HEK293 (cell line): ENCODE data around the gene CLIC5.

ENCODE experiments used
- CTCF ChIA-PET: fragments of 350-600 bp; formaldehyde crosslinking; extraction: SDS; loops from one replicate; lab custom pipeline; 2021; ENCODE audit warnings: antibody characterized with exemption; lab: Yijun Ruan, JAX
- POLR2A ChIA-PET: fragments of 300-600 bp; formaldehyde crosslinking; extraction: SDS; loops from one replicate; lab custom pipeline; 2020; ENCODE audit warnings: antibody characterized with exemption, inconsistent platforms; lab: Yijun Ruan, JAX
- H3K27ac ChIP-seq: fragments of 200-500 bp; sonication (Bioruptor generic); 2 replicates; pipeline ENCODE4 v1.5.1; 2014; ENCODE audit warnings: low read depth, low read length, control low read depth, inconsistent platforms; ENCODE audit errors: extremely low read depth
- H3K36me3 ChIP-seq, 2 experiments: fragments of 200-500 bp in 1 of 2; sonication (Bioruptor generic) in 1 of 2; 1 replicate in 1 of 2; 2 replicates in 1 of 2; pipeline ENCODE4 v1.5.1; 2014 to 2017; ENCODE audit warnings: inconsistent platforms in 2 of 2, low read length in 2 of 2; ENCODE audit not compliant: control insufficient read depth in 2 of 2, insufficient read depth in 1 of 2
- H3K4me1 ChIP-seq: fragments of 200-500 bp; sonication (Bioruptor generic); 2 replicates; pipeline ENCODE4 v1.5.1; 2014; ENCODE audit warnings: mild to moderate bottlenecking, low read length, inconsistent platforms; ENCODE audit not compliant: control insufficient read depth, insufficient read depth
- H3K4me3 ChIP-seq: 2 replicates; pipeline ENCODE4 v1.5.1; 2011; ENCODE audit warnings: low read depth, mild to moderate bottlenecking, control low read depth, low read length, moderate library complexity
- H3K9me3 ChIP-seq: fragments of 200-500 bp; sonication (Bioruptor generic); 2 replicates; pipeline ENCODE4 v1.5.1; 2014; ENCODE audit warnings: low read depth, low read length, inconsistent platforms; ENCODE audit not compliant: control insufficient read depth, insufficient read depth
- KLF1 ChIP-seq: fragments of 450-650 bp; formaldehyde crosslinking; IDR thresholded peaks from 2 replicates; pipeline ENCODE4 v1.5.1; 2016; ENCODE audit warnings: missing biosample characterization, missing genetic modification characterization
- MZF1 ChIP-seq: fragments of 450-650 bp; formaldehyde crosslinking; IDR thresholded peaks from 2 replicates; pipeline ENCODE4 v1.5.1; 2017; ENCODE audit warnings: missing biosample characterization, missing genetic modification characterization, borderline replicate concordance
- SCRT2 ChIP-seq: fragments of 450-650 bp; formaldehyde crosslinking; IDR thresholded peaks from 2 replicates; pipeline ENCODE4 v1.5.1; 2016; ENCODE audit warnings: missing biosample characterization, missing genetic modification characterization
- SETDB1 ChIP-seq: IDR thresholded peaks from one replicate; pipeline ENCODE4 v1.6.1; 2017; ENCODE audit warnings: mild to moderate bottlenecking, low read length, moderate library complexity, mixed read lengths; ENCODE audit not compliant: insufficient read length
- TRIM28 ChIP-seq: IDR thresholded peaks from 2 replicates; pipeline ENCODE4 v1.6.1; 2011; ENCODE audit warnings: low read length, control low read depth, borderline replicate concordance
- ZNF10 ChIP-seq: fragments of 450-650 bp; formaldehyde crosslinking; IDR thresholded peaks from 2 replicates; pipeline ENCODE4 v1.5.1; 2017; ENCODE audit warnings: missing biosample characterization, missing genetic modification characterization
- ZNF211 ChIP-seq: fragments of 450-650 bp; formaldehyde crosslinking; IDR thresholded peaks from 2 replicates; pipeline ENCODE4 v1.5.1; 2016; ENCODE audit warnings: low read depth, missing biosample characterization, missing genetic modification characterization
- ZNF23 ChIP-seq: fragments of 450-650 bp; formaldehyde crosslinking; IDR thresholded peaks from 2 replicates; pipeline ENCODE4 v1.5.1; 2016; ENCODE audit warnings: missing biosample characterization, missing genetic modification characterization, borderline replicate concordance
- ZNF561 ChIP-seq: fragments of 450-650 bp; IDR thresholded peaks from 2 replicates; pipeline ENCODE4 v1.5.1; 2018; ENCODE audit warnings: missing biosample characterization, missing genetic modification characterization, borderline replicate concordance
- ZNF670 ChIP-seq: fragments of 450-650 bp; formaldehyde crosslinking; IDR thresholded peaks from 2 replicates; pipeline ENCODE4 v1.5.1; 2016; ENCODE audit warnings: missing biosample characterization, missing genetic modification characterization, low read depth
- TF ChIP-seq, protein P1 (sequence below): fragments of 450-650 bp; formaldehyde crosslinking; IDR thresholded peaks from 2 replicates; pipeline ENCODE4 v1.5.1; 2016; ENCODE audit warnings: missing biosample characterization, missing genetic modification characterization
- TF ChIP-seq, protein P2 (sequence below): fragments of 450-650 bp; formaldehyde crosslinking; IDR thresholded peaks from 2 replicates; pipeline ENCODE4 v1.5.1; 2016; ENCODE audit warnings: missing biosample characterization, missing genetic modification characterization
- TF ChIP-seq, protein P3 (sequence below): fragments of 450-650 bp; formaldehyde crosslinking; IDR thresholded peaks from 2 replicates; pipeline ENCODE4 v1.5.1; 2017; ENCODE audit warnings: missing biosample characterization, missing genetic modification characterization
- TF ChIP-seq, protein P4 (sequence below): fragments of 450-650 bp; formaldehyde crosslinking; IDR thresholded peaks from 2 replicates; pipeline ENCODE4 v1.5.1; 2017; ENCODE audit warnings: missing biosample characterization, mild to moderate bottlenecking, missing genetic modification characterization, moderate library complexity
- TF ChIP-seq, protein P5 (sequence below): fragments of 450-650 bp; formaldehyde crosslinking; IDR thresholded peaks from 2 replicates; pipeline ENCODE4 v1.5.1; 2016; ENCODE audit warnings: missing biosample characterization, missing genetic modification characterization

The CLIC5 gene

DNA sequence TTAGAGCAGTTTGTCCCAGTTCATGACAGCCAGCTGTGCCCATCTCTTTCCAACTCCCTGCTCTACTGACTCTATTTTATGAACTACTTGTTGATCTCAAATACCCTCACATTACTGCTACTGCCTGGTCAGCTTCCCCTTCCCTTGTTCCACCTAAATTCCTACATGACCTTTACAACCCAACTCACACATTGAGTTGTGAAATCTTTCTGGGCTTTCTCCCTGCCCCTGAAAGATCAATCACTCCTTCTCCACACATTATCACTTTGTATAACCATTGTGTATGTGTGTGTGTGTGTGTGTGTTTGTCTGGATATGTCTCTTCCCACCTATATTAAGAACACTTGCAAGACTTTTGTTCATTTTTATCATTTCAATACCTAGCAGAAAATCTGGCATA lies 42.1 kb upstream of the CLIC5 start:
- no peak overlapping the region for H3K27ac ChIP-seq
- H3K36me3 ChIP-seq, result no peaks in the 10 kb centered on the region
- ChIA-PET CTCF (no interaction called here), POLR2A (no interaction called here)
- H3K4me1 ChIP-seq, result no peaks in the 10 kb centered on the region
- no peak overlapping the region for H3K4me3 ChIP-seq
- H3K9me3 ChIP-seq, result no peaks in the 10 kb centered on the region
- TF ChIP-seq ZNF211 (tag by site-specific recombination) (no peak), SCRT2 (peak; percentile 50), ZNF23 (no peak), MZF1 (tag by site-specific recombination) (no peak)
- TF ChIP-seq, protein P1, sequence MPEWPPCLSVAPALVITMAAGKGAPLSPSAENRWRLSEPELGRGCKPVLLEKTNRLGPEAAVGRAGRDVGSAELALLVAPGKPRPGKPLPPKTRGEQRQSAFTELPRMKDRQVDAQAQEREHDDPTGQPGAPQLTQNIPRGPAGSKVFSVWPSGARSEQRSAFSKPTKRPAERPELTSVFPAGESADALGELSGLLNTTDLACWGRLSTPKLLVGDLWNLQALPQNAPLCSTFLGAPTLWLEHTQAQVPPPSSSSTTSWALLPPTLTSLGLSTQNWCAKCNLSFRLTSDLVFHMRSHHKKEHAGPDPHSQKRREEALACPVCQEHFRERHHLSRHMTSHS, result no peak

DNA sequence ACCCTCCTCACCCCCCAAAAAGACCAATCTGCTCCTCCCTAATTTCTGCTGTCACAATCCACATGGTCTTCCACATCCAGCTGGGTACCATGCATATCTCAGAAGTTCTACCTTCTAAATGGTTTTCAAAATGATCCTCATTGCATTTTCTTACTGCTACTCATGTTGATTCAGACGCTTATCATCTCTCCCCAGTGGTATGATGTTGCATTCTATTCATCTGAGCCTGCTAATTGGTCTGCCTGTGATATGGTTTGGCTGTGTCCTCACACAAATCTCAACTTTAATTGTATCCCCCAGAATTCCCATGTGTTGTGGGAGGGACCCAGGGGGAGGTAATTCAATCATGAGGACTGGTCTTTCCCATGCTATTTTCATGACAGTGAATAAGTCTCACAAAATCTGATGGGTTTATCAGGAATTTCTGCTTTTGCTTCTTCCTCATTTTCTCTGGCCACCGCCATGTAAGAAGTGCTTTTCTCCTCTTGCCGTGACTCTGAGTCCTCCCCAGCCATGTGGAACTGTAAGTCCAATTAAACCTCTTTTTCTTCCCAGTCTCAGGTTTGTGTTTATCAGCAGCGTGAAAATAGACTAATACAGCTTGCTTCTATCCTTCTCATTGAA lies 41.4 kb upstream of the CLIC5 start:
- Histone ChIP-seq H3K9me3 (no peaks in the 10 kb centered on the region), H3K4me1 (no peaks in the 10 kb centered on the region), H3K27ac (no peak overlapping the region), H3K36me3 (no peaks in the 10 kb centered on the region), H3K4me3 (no peak overlapping the region)
- CTCF ChIA-PET, result interaction anchor here (0.9 kb wide), 1 partner anchor 14 kb away, joined by 4 read pairs; no protein-coding TSS in a partner anchor
- TF ChIP-seq SETDB1, result peak; percentile 61
- TF ChIP-seq TRIM28, result peak; percentile 19; the same call in 1 of the 2 replicates
- TF ChIP-seq, protein P2, sequence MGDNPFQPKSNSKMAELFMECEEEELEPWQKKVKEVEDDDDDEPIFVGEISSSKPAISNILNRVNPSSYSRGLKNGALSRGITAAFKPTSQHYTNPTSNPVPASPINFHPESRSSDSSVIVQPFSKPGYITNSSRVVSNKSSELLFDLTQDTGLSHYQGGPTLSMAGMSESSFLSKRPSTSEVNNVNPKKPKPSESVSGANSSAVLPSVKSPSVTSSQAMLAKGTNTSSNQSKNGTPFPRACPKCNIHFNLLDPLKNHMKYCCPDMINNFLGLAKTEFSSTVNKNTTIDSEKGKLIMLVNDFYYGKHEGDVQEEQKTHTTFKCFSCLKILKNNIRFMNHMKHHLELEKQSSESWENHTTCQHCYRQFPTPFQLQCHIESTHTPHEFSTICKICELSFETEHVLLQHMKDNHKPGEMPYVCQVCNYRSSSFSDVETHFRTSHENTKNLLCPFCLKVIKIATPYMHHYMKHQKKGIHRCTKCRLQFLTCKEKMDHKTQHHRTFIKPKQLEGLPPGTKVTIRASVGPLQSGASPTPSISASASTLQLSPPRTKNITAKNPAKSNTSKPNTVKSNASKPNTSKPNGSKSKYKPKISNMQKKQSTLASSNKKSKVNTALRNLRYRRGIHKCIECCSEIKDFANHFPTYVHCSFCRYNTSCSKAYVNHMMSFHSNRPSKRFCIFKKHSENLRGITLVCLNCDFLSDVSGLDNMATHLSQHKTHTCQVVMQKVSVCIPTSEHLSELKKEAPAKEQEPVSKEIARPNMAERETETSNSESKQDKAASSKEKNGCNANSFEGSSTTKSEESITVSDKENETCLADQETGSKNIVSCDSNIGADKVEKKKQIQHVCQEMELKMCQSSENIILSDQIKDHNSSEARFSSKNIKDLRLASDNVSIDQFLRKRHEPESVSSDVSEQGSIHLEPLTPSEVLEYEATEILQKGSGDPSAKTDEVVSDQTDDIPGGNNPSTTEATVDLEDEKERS, result no peak
- TF ChIP-seq, protein P3, sequence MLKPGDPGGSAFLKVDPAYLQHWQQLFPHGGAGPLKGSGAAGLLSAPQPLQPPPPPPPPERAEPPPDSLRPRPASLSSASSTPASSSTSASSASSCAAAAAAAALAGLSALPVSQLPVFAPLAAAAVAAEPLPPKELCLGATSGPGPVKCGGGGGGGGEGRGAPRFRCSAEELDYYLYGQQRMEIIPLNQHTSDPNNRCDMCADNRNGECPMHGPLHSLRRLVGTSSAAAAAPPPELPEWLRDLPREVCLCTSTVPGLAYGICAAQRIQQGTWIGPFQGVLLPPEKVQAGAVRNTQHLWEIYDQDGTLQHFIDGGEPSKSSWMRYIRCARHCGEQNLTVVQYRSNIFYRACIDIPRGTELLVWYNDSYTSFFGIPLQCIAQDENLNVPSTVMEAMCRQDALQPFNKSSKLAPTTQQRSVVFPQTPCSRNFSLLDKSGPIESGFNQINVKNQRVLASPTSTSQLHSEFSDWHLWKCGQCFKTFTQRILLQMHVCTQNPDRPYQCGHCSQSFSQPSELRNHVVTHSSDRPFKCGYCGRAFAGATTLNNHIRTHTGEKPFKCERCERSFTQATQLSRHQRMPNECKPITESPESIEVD, result no peak
- TF ChIP-seq ZNF670 (tag by site-specific recombination), result no peak
- POLR2A ChIA-PET, result no interaction called here

DNA sequence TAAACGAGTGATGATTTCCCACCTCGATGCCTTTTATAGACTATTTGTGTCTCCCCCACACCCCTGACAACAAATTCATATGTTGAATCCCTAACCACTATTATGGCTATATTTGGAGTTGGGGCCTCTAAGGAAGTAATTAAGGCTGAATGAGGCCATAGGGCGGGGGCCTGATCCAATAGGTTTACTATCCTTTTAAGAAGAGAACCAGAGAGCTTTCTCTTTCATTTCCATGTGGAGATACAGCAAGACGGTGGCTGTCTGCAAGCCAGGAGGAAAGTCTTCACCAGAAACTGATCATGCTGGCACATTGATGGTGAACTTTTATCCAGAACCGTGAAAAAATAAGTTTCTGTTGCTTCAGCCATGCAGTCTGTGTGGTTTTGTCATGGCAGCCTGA lies 38.9 kb upstream of the CLIC5 start:
- ChIA-PET POLR2A (no interaction called here), CTCF (interaction anchor here (0.7 to 1.4 kb wide), 2 partner anchors 14 to 1074 kb away, joined by 4 to 5 read pairs; no protein-coding TSS in a partner anchor)
- H3K4me1 ChIP-seq, result no peaks in the 10 kb centered on the region
- no peak overlapping the region for H3K4me3 ChIP-seq
- H3K36me3 ChIP-seq, result no peaks in the 10 kb centered on the region
- H3K27ac ChIP-seq, result no peak overlapping the region
- no peaks in the 10 kb centered on the region for H3K9me3 ChIP-seq
- TF ChIP-seq, protein P4, sequence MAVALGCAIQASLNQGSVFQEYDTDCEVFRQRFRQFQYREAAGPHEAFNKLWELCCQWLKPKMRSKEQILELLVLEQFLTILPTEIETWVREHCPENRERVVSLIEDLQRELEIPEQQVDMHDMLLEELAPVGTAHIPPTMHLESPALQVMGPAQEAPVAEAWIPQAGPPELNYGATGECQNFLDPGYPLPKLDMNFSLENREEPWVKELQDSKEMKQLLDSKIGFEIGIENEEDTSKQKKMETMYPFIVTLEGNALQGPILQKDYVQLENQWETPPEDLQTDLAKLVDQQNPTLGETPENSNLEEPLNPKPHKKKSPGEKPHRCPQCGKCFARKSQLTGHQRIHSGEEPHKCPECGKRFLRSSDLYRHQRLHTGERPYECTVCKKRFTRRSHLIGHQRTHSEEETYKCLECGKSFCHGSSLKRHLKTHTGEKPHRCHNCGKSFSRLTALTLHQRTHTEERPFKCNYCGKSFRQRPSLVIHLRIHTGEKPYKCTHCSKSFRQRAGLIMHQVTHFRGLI (tag by site-specific recombination), result no peak
- TF ChIP-seq ZNF10 (tag by site-specific recombination) (no peak), KLF1 (tag by site-specific recombination) (no peak), ZNF561 (no peak)
- TF ChIP-seq, protein P5, sequence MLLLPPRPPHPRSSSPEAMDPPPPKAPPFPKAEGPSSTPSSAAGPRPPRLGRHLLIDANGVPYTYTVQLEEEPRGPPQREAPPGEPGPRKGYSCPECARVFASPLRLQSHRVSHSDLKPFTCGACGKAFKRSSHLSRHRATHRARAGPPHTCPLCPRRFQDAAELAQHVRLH (tag by site-specific recombination), result no peak
